PC-9 (cell line): ENCODE results near the gene ENO4. TPM values are rescaled to one million over a fixed set of nuclear protein-coding genes. Genes with fewer than 3 reads are reported as not detected.

ENCODE experiments used
- BruUV-seq: library from RNA; stranded (reverse); fragments of 400-500 nt; replicated peaks from 2 replicates; lab custom pipeline; 2021; lab: Mats Ljungman, UMichigan
- CTCF ChIA-PET: fragments of 300-600 bp; sonication (Branson Sonifier 250); formaldehyde crosslinking; loops from one replicate; lab custom pipeline; 2022; ENCODE audit warnings: antibody characterized with exemption; lab: Charles Lee
- POLR2A ChIA-PET: fragments of 300-600 bp; sonication (Branson Sonifier 250); formaldehyde crosslinking; loops from one replicate; lab custom pipeline; 2022; ENCODE audit warnings: antibody characterized with exemption; ENCODE audit not compliant: unreplicated experiment; lab: Charles Lee
- DNase-seq, 2 experiments: peaks; one replicate each; pipeline versions ENCODE4 v3.0.0 to v3.0.0-alpha.2; 2015 to 2022; ENCODE audit warnings: mixed read lengths in 1 of 2
- H2AFZ ChIP-seq: fragments of 200-600 bp; sonication (generic); 2 replicates; pipeline ENCODE4 v1.8.1; 2017; ENCODE audit warnings: antibody characterized with exemption
- H3F3A ChIP-seq: fragments of 200-600 bp; sonication (generic); 2 replicates; pipeline ENCODE4 v1.8.1; 2017; ENCODE audit warnings: antibody characterized with exemption, mild to moderate bottlenecking, low read depth; ENCODE audit not compliant: insufficient read depth
- H3K27ac ChIP-seq: fragments of 200-600 bp; sonication (generic); 2 replicates; pipeline ENCODE4 v1.6.1; 2016; ENCODE audit warnings: mixed run types
- H3K27me3 ChIP-seq: fragments of 200-600 bp; sonication (generic); 2 replicates; pipeline ENCODE4 v1.6.1; 2016; ENCODE audit warnings: low read depth, mixed run types; ENCODE audit not compliant: insufficient read depth
- H3K36me3 ChIP-seq: fragments of 200-600 bp; sonication (generic); 2 replicates; pipeline ENCODE4 v1.6.1; 2016; ENCODE audit warnings: low read depth, mixed run types
- H3K4me1 ChIP-seq: fragments of 200-600 bp; sonication (generic); replicated peaks from 2 replicates; pipeline ENCODE4 v1.6.1; 2016; ENCODE audit warnings: mixed run types; ENCODE audit not compliant: insufficient read depth
- H3K4me2 ChIP-seq: fragments of 200-600 bp; sonication (generic); 2 replicates; pipeline ENCODE4 v1.6.1; 2017; ENCODE audit warnings: mixed run types
- H3K4me3 ChIP-seq: fragments of 200-600 bp; sonication (generic); 2 replicates; pipeline ENCODE4 v1.6.1; 2016; ENCODE audit warnings: mixed run types
- H3K79me2 ChIP-seq: fragments of 200-600 bp; sonication (generic); 2 replicates; pipeline ENCODE4 v1.6.1; 2017; ENCODE audit warnings: low read depth, mixed run types
- H3K9me2 ChIP-seq: fragments of 200-600 bp; sonication (generic); 2 replicates; pipeline ENCODE4 v1.8.1; 2017; ENCODE audit warnings: mild to moderate bottlenecking; ENCODE audit not compliant: insufficient read depth
- H3K9me3 ChIP-seq: fragments of 200-600 bp; sonication (generic); 2 replicates; pipeline ENCODE4 v1.8.1; 2016; ENCODE audit warnings: low read depth; ENCODE audit not compliant: insufficient read depth
- H4K20me1 ChIP-seq: fragments of 200-600 bp; sonication (generic); 2 replicates; pipeline ENCODE4 v1.8.1; 2017; ENCODE audit not compliant: insufficient read depth
- CTCF ChIP-seq: fragments of 200-600 bp; sonication (generic); conservative IDR thresholded peaks from 2 replicates; pipeline ENCODE4 v1.6.1; 2017; ENCODE audit warnings: mixed run types, antibody characterized with exemption, mild to moderate bottlenecking, moderate library complexity
- EZH2 ChIP-seq: fragments of 200-600 bp; sonication (generic); IDR thresholded peaks from 2 replicates; pipeline ENCODE4 v1.8.0; 2017; ENCODE audit warnings: antibody characterized with exemption, low read depth
- intact Hi-C: fragments of 100-400 bp; cut with micrococcal nuclease; formaldehyde crosslinking; loops from one replicate; pipeline ENCODE4 v1.10.0; 2022; ENCODE audit not compliant: unreplicated experiment
- total RNA-seq: library from RNA; stranded (reverse); gene quantifications from 2 replicates; pipeline ENCODE4 v1.2.3, GENCODE V29; 2021

Gene ENO4
- total RNA-seq, 1 experiment from 2014 or later: 0.79 TPM

- Histone ChIP-seq H3K9me2 (no peaks in the 10 kb centered on the region), H3K9me3 (no peaks in the 10 kb centered on the region), H3K36me3 (no peaks in the 10 kb centered on the region), H3K27ac (no peak overlapping the region), H3K4me1 (no peaks in the 10 kb centered on the region), H3F3A (no peaks in the 10 kb centered on the region), H4K20me1 (no peaks in the 10 kb centered on the region), H2AFZ (no peak overlapping the region), H3K79me2 (no peaks in the 10 kb centered on the region), H3K4me3 (no peak overlapping the region), H3K4me2 (no peak overlapping the region), H3K27me3 (no peaks in the 10 kb centered on the region)
- ChIA-PET CTCF (no interaction called here), POLR2A (no interaction called here)
- DNase-seq: no peak
- no TSS peak for BruUV-seq
- TF ChIP-seq EZH2 (no peak), CTCF (no peak)
- intact Hi-C loops: no loop called here
Measured at GRCh38 chr10:116868722-116869121, 19.4 kb downstream of the ENO4 start.

- no peaks in the 10 kb centered on the region for H3F3A ChIP-seq
- H3K27ac ChIP-seq: no peak overlapping the region
- H2AFZ ChIP-seq: no peak overlapping the region
- H3K9me3 ChIP-seq: no peaks in the 10 kb centered on the region
- POLR2A ChIA-PET: no interaction called here
- no peak for DNase-seq
- no peaks in the 10 kb centered on the region for H3K79me2 ChIP-seq
- no peaks in the 10 kb centered on the region for H3K36me3 ChIP-seq
- CTCF ChIA-PET: no interaction called here
- no peak for TF ChIP-seq EZH2
- TF ChIP-seq CTCF: no peak
- H4K20me1 ChIP-seq: no peaks in the 10 kb centered on the region
- no TSS peak for BruUV-seq
- H3K4me3 ChIP-seq: no peak overlapping the region
- H3K4me2 ChIP-seq: no peak overlapping the region
- no peaks in the 10 kb centered on the region for H3K9me2 ChIP-seq
- no peaks in the 10 kb centered on the region for H3K4me1 ChIP-seq
- no peaks in the 10 kb centered on the region for H3K27me3 ChIP-seq
- intact Hi-C loops: no loop called here
Measured at GRCh38 chr10:116870949-116871348, 21.6 kb downstream of the ENO4 start.

- no peaks in the 10 kb centered on the region for H4K20me1 ChIP-seq
- H3K9me2 ChIP-seq: no peaks in the 10 kb centered on the region
- H3K27ac ChIP-seq: no peak overlapping the region
- intact Hi-C loops: no loop called here
- no peaks in the 10 kb centered on the region for H3K79me2 ChIP-seq
- no peaks in the 10 kb centered on the region for H3F3A ChIP-seq
- H3K4me1 ChIP-seq: no peaks in the 10 kb centered on the region
- no peaks in the 10 kb centered on the region for H3K9me3 ChIP-seq
- no peak overlapping the region for H2AFZ ChIP-seq
- DNase-seq: no peak
- H3K4me3 ChIP-seq: no peak overlapping the region
- BruUV-seq: no TSS peak
- no peak overlapping the region for H3K4me2 ChIP-seq
- no peak for TF ChIP-seq CTCF
- no peak for TF ChIP-seq EZH2
- ChIA-PET CTCF (no interaction called here), POLR2A (no interaction called here)
- H3K27me3 ChIP-seq: no peaks in the 10 kb centered on the region
- H3K36me3 ChIP-seq: no peaks in the 10 kb centered on the region
Measured at GRCh38 chr10:116873134-116873533, 23.8 kb downstream of the ENO4 start.
